Left renal pelvis (tissue), 4 donors: Measurements from ENCODE around the gene ARHGAP23. TPM values are rescaled to one million over a fixed set of nuclear protein-coding genes. Genes with fewer than 3 reads are reported as not detected.

ENCODE experiments used
- DNase-seq, 4 donors: peaks; one replicate each; pipeline ENCODE4 v3.0.0-alpha.2; 2013; ENCODE audit warnings: low read depth in 4 of 4, low spot score in 3 of 4
- polyA plus RNA-seq, 4 donors: library from polyadenylated mRNA; unstranded; fragments of 120-200 nt; gene quantifications; one replicate each; pipeline ENCODE4 v1.2.1, GENCODE V29; 2013; ENCODE audit not compliant: insufficient read length in 4 of 4

ARHGAP23 gene
- polyA plus RNA-seq, 4 donors, result 43.2 to 62.7 (median 57.1) TPM

- no peak for DNase-seq
These were observed 132.4 kb downstream of the ARHGAP23 start for GRCh38 chr17:38560503-38561318.

DNA sequence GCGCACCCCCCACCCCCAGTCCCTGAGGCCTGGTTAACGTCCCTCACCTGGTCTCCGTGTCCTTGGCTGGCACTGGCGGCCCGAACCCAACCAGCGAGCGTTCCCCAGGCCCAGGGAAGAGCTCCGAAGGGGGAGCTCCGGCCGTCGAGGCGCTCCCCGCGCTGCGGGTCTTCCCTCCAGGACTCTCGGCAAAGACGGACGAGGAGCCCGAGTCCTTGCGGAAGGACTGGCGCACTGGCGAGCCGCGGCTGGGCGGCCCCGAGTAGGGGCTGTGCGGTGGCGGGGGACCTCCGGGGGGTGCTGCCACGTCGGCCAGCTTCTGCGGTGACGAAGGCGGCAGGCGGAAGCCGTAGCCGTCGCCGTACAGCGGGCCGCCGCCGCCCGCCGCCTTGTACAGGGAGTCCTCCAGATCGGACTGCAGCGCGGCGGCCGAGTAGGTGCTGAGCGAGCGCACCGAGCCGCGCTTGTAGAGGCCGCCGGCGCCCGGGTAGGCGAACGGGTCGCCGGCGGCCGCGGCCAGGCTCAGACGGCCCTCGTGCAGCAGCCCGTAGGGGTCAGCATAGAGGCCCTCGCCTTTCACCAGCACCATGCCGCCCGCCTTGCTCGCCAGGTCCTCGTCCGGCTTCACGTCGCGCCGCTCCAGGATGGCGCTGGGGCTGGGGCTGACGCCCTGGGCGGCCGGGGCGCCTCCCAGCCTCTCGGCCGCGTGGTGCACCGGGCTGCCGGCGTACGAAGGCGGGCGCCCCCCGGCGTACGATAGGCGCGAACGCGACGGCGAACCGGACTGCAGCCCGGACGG is 133.4 kb downstream of the ARHGAP23 start:
- DNase-seq, result no peak

Other genes starting within 250 kb of the ARHGAP23 start
- gene TBC1D3, start 235.9 kb upstream of the ARHGAP23 start, polyA plus RNA-seq, result not detected
- gene MRPL45, start 131.3 kb upstream of the ARHGAP23 start, polyA plus RNA-seq, result 10 to 100 TPM; 46.1 to 76.0 (median 63.5) TPM
- gene GPR179, start 84.5 kb upstream of the ARHGAP23 start, polyA plus RNA-seq, result under 1 TPM; 0.05 to 0.29 (median 0.09) TPM
- gene SOCS7, start 76.6 kb upstream of the ARHGAP23 start, polyA plus RNA-seq, result 10 to 100 TPM; 14.9 to 22.7 (median 18.8) TPM
- gene SRCIN1, start 177.5 kb downstream of the ARHGAP23 start, polyA plus RNA-seq, result 1 to 10 TPM; 3.0 to 6.2 (median 4.9) TPM
- 1 to 10 TPM; 1.1 to 1.6 (median 1.4) TPM for gene EPOP, start 246.5 kb downstream of the ARHGAP23 start, polyA plus RNA-seq